ENCODE measurements around the gene ZSWIM4.

ZSWIM4 gene

DNA sequence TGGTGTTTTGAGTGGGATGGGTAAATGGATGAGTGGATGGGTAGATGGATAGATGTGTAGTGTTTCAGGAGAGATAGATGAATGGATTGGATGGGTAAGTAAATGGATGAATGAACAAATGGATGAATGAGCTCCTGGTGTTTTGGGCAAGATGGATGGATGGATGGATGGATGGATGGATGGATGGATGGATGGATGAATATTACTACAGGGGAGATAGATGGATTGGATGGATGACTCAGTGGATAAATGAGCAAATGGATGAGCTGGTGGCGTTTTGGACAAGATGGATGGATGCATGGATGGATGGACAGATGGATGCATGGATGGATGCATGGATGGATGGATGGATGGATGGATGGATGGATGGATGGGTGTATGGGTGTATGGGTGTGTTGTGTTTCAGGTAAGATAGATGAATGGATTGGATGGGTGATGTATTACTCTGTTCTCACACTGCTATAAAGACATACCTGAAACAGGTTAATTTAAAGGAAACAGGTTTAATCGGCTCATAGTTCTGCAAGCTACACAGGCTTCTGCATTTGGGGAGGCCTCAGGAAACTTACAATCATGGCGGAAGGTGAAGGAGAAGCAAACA, 12.3 kb downstream of the ZSWIM4 start:
- no peak for DNase-seq
- H3K36me3 ChIP-seq (ENCODE audit: control insufficient read depth, insufficient read depth, low read length): no peaks in the 10 kb centered on the region
- no peaks in the 10 kb centered on the region for H3K9me3 ChIP-seq (ENCODE audit: control insufficient read depth, low read length)

DNA sequence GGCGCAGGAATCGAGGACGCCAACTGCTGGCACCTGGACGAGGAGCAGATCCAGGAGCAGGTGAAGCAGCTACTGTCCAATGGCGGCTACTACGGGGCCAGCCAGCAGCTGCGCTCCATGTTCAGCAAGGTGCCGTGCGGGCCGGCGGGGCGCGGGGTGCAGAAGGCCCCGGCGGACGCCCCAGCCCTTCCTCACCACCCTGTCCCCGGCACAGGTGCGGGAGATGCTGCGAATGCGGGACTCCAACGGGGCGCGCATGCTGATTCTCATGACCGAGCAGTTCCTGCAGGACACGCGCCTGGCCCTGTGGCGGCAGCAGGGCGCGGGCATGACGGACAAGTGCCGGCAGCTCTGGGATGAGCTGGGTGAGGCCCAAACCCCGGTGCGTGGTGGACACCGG, 13.6 kb downstream of the ZSWIM4 start:
- H3K4me3 ChIP-seq (ENCODE audit: insufficient read depth, low read depth, low read length, poor library complexity, severe bottlenecking): no peak overlapping the region
- H3K27me3 ChIP-seq (replicated peaks; ENCODE audit: control insufficient read depth, insufficient read depth, low read length, poor library complexity, severe bottlenecking): no peaks in the 10 kb centered on the region
- no peaks in the 10 kb centered on the region for H3K9me3 ChIP-seq (ENCODE audit: control insufficient read depth, low read length)
- no peak overlapping the region for H3K27ac ChIP-seq (ENCODE audit: insufficient read depth, low read length, poor library complexity, severe bottlenecking)
- H3K4me1 ChIP-seq (ENCODE audit: control insufficient read depth, insufficient read depth, low read length, poor library complexity, severe bottlenecking): no peaks in the 10 kb centered on the region
- no peaks in the 10 kb centered on the region for H3K36me3 ChIP-seq (ENCODE audit: control insufficient read depth, insufficient read depth, low read length)
- DNase-seq: no peak

More for the DNA sequence above, 12.3 kb downstream of the ZSWIM4 start:
- Histone ChIP-seq H3K4me3 (ENCODE audit: insufficient read depth, low read depth, low read length, poor library complexity, severe bottlenecking) (no peak overlapping the region), H3K4me1 (ENCODE audit: control insufficient read depth, insufficient read depth, low read length, poor library complexity, severe bottlenecking) (no peaks in the 10 kb centered on the region), H3K27me3 (replicated peaks; ENCODE audit: control insufficient read depth, insufficient read depth, low read length, poor library complexity, severe bottlenecking) (no peaks in the 10 kb centered on the region), H3K27ac (ENCODE audit: insufficient read depth, low read length, poor library complexity, severe bottlenecking) (no peak overlapping the region)

DNA sequence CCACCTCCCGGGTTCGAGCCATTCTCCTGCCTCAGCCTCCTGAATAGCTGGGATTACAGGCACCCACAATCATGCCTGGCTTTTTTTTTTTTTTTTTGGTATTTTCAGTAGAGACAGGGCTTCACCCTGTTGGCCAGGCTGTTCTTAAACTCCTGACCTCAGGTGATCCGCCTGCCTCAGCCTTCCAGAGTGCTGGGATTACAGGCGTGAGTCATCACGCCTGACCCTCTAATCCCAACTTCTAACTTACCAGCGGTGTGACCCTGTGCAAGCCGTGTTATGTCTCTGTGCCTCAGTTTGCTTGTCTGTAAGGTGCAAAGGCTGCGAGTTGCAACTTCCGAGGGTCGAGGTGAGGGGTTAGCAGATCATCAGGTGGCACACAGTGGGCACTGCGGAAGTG, 17.3 kb downstream of the ZSWIM4 start:
- Histone ChIP-seq H3K27ac (ENCODE audit: insufficient read depth, low read length, poor library complexity, severe bottlenecking) (no peak overlapping the region), H3K4me1 (ENCODE audit: control insufficient read depth, insufficient read depth, low read length, poor library complexity, severe bottlenecking) (no peaks in the 10 kb centered on the region), H3K36me3 (ENCODE audit: control insufficient read depth, insufficient read depth, low read length) (no peaks in the 10 kb centered on the region), H3K27me3 (replicated peaks; ENCODE audit: control insufficient read depth, insufficient read depth, low read length, poor library complexity, severe bottlenecking) (no peaks in the 10 kb centered on the region), H3K4me3 (ENCODE audit: insufficient read depth, low read depth, low read length, poor library complexity, severe bottlenecking) (no peak overlapping the region), H3K9me3 (ENCODE audit: control insufficient read depth, low read length) (no peaks in the 10 kb centered on the region)
- DNase-seq: no peak

DNA sequence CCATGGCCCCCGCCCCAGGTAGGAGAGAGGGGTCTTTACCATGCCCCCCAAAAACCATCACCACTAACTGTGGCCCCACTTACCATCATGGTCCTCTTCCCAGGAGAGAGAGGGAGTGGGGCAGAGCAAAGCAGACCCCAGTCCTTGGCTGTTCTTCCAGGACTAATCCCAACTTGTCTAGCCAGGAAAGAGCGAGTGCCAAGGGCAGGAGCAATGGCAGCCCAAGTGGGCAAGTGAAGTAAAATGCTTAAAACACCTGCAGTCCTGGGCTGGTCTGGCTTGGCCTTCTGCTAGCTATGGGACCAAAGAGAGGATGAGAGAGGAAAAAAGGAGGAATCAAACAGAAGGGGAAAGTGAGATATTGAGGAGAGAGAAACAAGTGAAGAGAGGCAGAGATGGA, 17.9 kb downstream of the ZSWIM4 start:
- Histone ChIP-seq H3K36me3 (ENCODE audit: control insufficient read depth, insufficient read depth, low read length) (no peaks in the 10 kb centered on the region), H3K27ac (ENCODE audit: insufficient read depth, low read length, poor library complexity, severe bottlenecking) (no peak overlapping the region), H3K9me3 (ENCODE audit: control insufficient read depth, low read length) (no peaks in the 10 kb centered on the region), H3K27me3 (replicated peaks; ENCODE audit: control insufficient read depth, insufficient read depth, low read length, poor library complexity, severe bottlenecking) (no peaks in the 10 kb centered on the region), H3K4me1 (ENCODE audit: control insufficient read depth, insufficient read depth, low read length, poor library complexity, severe bottlenecking) (no peaks in the 10 kb centered on the region), H3K4me3 (ENCODE audit: insufficient read depth, low read depth, low read length, poor library complexity, severe bottlenecking) (no peak overlapping the region)
- DNase-seq: no peak

DNA sequence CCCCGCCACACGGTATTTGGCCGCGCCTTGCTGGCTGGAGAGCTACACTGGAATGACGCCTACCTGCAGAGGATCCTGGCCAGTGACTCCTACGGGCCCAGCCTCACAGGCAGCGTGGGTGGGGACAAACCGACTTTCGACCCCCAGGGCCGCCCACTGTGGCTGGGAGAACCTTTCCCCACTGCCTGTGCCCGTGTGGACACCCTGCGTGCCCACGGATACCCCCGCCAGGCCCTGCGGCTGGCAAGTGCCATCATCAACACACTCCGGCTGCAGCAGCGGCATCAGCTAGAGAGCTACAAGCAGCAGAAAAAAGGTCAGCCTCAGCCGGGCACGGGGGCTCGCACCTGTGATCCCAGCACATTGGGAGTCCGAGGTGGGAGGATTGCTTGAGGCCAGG, 19.3 kb downstream of the ZSWIM4 start:
- Histone ChIP-seq H3K4me1 (ENCODE audit: control insufficient read depth, insufficient read depth, low read length, poor library complexity, severe bottlenecking) (no peaks in the 10 kb centered on the region), H3K9me3 (ENCODE audit: control insufficient read depth, low read length) (no peaks in the 10 kb centered on the region), H3K27ac (ENCODE audit: insufficient read depth, low read length, poor library complexity, severe bottlenecking) (no peak overlapping the region), H3K36me3 (ENCODE audit: control insufficient read depth, insufficient read depth, low read length) (no peaks in the 10 kb centered on the region), H3K4me3 (ENCODE audit: insufficient read depth, low read depth, low read length, poor library complexity, severe bottlenecking) (no peak overlapping the region), H3K27me3 (replicated peaks; ENCODE audit: control insufficient read depth, insufficient read depth, low read length, poor library complexity, severe bottlenecking) (no peaks in the 10 kb centered on the region)
- no peak for DNase-seq

DNA sequence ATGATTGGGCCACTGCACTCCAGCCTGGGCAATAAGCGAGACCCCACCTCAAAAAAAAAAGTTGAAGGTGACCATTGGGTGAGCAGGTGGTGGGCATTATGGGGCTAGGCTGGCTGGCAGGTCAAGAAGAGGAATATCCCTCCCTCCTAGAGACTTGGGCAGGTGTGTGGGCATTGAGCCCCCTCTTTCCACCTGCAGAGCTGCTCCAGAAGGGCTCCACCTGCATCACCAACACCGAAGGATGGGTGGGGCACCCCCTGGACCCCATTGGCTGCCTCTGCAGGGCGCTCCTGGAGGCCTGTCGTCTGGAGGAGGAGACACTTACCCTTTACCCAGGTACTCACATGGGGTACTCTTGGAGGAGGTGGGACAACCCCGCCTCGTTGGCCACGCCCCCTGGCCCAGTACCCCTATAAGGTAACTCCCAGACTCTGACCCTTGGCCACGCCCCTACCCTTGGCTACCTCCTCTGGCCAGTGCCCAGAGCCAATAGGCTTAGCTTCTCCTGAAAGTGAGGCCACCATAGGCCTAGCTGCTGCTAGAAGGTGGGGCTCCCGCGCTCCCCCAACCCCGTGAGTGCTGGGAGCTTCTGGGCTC, 21.9 kb downstream of the ZSWIM4 start:
- Histone ChIP-seq H3K27ac (ENCODE audit: insufficient read depth, low read length, poor library complexity, severe bottlenecking) (no peak overlapping the region), H3K9me3 (ENCODE audit: control insufficient read depth, low read length) (no peaks in the 10 kb centered on the region), H3K4me1 (ENCODE audit: control insufficient read depth, insufficient read depth, low read length, poor library complexity, severe bottlenecking) (no peaks in the 10 kb centered on the region), H3K36me3 (ENCODE audit: control insufficient read depth, insufficient read depth, low read length) (no peaks in the 10 kb centered on the region), H3K4me3 (ENCODE audit: insufficient read depth, low read depth, low read length, poor library complexity, severe bottlenecking) (no peak overlapping the region), H3K27me3 (replicated peaks; ENCODE audit: control insufficient read depth, insufficient read depth, low read length, poor library complexity, severe bottlenecking) (no peaks in the 10 kb centered on the region)
- no peak for DNase-seq

DNA sequence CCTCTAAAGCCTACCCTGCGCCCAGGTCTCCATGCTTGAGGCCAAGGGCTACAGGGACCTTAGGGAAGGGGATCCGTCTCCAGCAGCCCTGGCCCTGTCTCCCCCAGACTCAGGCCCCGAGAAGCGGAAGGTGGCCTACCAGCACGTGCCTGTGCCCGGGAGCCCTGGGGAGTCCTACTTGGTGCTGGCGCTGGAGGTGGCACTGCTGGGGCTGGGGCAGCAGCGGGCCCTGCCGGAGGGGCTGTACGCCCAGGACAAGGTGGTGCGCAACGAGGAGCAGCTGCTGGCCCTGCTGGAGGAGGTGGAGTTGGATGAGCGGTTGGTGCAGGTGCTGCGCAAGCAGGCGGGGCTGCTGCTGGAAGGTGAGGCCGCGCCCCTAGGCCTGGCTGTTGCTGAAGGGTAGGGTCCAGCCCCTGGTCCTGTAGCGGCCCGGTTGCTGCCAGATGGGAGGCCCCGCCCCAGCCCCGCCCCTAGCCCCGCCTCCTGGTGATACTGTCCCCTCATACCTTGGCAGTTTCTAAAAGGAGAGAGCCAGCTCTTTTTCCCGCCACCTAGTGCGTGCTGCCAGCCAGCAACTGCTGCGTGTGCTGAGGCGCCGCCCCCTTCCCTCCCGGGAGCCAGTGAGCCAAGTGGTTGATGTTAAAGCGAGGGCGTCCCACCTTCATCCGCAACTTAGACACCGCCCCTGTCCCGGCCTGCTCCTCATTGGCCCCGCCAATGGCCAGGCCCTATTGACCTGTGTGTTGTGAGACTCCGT, 22.6 kb downstream of the ZSWIM4 start:
- no peak for DNase-seq
- Histone ChIP-seq H3K27me3 (replicated peaks; ENCODE audit: control insufficient read depth, insufficient read depth, low read length, poor library complexity, severe bottlenecking) (no peaks in the 10 kb centered on the region), H3K9me3 (ENCODE audit: control insufficient read depth, low read length) (no peaks in the 10 kb centered on the region), H3K27ac (ENCODE audit: insufficient read depth, low read length, poor library complexity, severe bottlenecking) (no peak overlapping the region), H3K4me3 (ENCODE audit: insufficient read depth, low read depth, low read length, poor library complexity, severe bottlenecking) (no peak overlapping the region), H3K4me1 (ENCODE audit: control insufficient read depth, insufficient read depth, low read length, poor library complexity, severe bottlenecking) (no peaks in the 10 kb centered on the region), H3K36me3 (ENCODE audit: control insufficient read depth, insufficient read depth, low read length) (no peaks in the 10 kb centered on the region)

DNA sequence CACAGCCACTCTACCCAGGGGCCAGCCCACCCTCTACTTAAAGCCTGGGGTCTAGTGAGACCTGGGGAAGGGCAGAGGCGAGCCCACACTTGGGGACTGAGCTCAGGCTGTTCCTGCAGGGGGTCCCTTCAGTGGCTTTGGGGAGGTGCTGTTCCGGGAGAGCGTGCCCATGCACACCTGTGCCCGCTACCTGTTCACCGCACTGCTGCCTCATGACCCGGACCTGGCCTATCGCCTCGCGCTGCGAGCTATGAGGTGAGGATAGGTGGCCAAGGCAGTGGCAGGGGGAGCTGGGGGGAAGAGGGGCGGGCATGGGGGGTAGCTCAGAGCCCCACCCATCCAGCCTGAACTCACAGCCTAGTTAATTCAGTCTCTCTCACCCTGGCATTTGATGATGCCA, 24.0 kb downstream of the ZSWIM4 start:
- no peak for DNase-seq
- H3K9me3 ChIP-seq (ENCODE audit: control insufficient read depth, low read length): no peaks in the 10 kb centered on the region
- no peak overlapping the region for H3K4me3 ChIP-seq (ENCODE audit: insufficient read depth, low read depth, low read length, poor library complexity, severe bottlenecking)
- H3K36me3 ChIP-seq (ENCODE audit: control insufficient read depth, insufficient read depth, low read length): no peaks in the 10 kb centered on the region
- no peak overlapping the region for H3K27ac ChIP-seq (ENCODE audit: insufficient read depth, low read length, poor library complexity, severe bottlenecking)
- H3K4me1 ChIP-seq (ENCODE audit: control insufficient read depth, insufficient read depth, low read length, poor library complexity, severe bottlenecking): no peaks in the 10 kb centered on the region
- H3K27me3 ChIP-seq (replicated peaks; ENCODE audit: control insufficient read depth, insufficient read depth, low read length, poor library complexity, severe bottlenecking): no peaks in the 10 kb centered on the region

DNA sequence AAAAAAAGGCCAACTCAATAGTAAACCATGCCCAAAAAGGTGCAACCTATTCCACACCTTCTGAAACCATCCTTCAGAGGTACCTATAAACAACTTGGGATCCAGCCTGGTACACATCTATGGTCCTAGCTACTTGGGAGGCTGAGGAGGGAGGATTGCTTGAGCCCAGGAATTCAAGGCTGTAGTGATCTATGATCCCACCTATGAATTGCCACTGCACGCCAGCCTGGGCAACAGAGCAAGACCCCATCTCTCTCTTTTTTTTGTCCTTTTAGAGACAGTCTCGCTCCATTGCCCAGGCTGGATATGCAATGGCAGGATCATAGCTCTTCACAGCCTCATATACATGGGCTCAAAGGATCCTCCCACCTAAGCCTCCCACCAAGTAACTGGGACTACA, 26.0 kb downstream of the ZSWIM4 start:
- Histone ChIP-seq H3K9me3 (ENCODE audit: control insufficient read depth, low read length) (no peaks in the 10 kb centered on the region), H3K4me3 (ENCODE audit: insufficient read depth, low read depth, low read length, poor library complexity, severe bottlenecking) (no peak overlapping the region), H3K27ac (ENCODE audit: insufficient read depth, low read length, poor library complexity, severe bottlenecking) (no peak overlapping the region), H3K4me1 (ENCODE audit: control insufficient read depth, insufficient read depth, low read length, poor library complexity, severe bottlenecking) (no peaks in the 10 kb centered on the region), H3K27me3 (replicated peaks; ENCODE audit: control insufficient read depth, insufficient read depth, low read length, poor library complexity, severe bottlenecking) (no peaks in the 10 kb centered on the region), H3K36me3 (ENCODE audit: control insufficient read depth, insufficient read depth, low read length) (no peaks in the 10 kb centered on the region)
- DNase-seq: no peak

DNA sequence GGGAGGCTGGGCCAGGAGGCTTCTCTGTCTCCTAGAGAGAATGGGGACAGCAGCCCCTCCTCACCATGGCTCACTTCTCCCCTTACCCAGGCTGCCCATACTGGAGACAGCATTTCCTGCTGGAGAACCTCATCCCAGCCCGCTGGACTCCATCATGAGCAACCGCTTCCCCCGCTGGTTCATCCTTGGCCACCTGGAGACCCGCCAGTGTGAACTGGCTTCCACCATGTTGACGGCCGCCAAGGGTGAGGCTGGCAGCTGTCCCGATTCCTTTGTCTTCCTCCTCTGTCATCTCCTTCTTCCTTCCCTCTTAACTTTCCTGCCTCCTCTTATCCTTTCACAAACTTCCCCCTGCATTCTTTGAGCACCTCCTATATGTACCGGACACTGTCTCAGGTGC, 28.0 kb downstream of the ZSWIM4 start:
- Histone ChIP-seq H3K27me3 (replicated peaks; ENCODE audit: control insufficient read depth, insufficient read depth, low read length, poor library complexity, severe bottlenecking) (no peaks in the 10 kb centered on the region), H3K4me3 (ENCODE audit: insufficient read depth, low read depth, low read length, poor library complexity, severe bottlenecking) (no peak overlapping the region), H3K9me3 (ENCODE audit: control insufficient read depth, low read length) (no peaks in the 10 kb centered on the region), H3K27ac (ENCODE audit: insufficient read depth, low read length, poor library complexity, severe bottlenecking) (no peak overlapping the region), H3K36me3 (ENCODE audit: control insufficient read depth, insufficient read depth, low read length) (no peaks in the 10 kb centered on the region), H3K4me1 (ENCODE audit: control insufficient read depth, insufficient read depth, low read length, poor library complexity, severe bottlenecking) (no peaks in the 10 kb centered on the region)
- DNase-seq: no peak
